ENCODE measurements around the gene GINS3. TPM values are rescaled to one million over a fixed set of nuclear protein-coding genes. Genes with fewer than 3 reads are reported as not detected.

Gene GINS3
- total RNA-seq, 2 experiments from 2014 or later: 49.1 to 50.5 TPM

DNA sequence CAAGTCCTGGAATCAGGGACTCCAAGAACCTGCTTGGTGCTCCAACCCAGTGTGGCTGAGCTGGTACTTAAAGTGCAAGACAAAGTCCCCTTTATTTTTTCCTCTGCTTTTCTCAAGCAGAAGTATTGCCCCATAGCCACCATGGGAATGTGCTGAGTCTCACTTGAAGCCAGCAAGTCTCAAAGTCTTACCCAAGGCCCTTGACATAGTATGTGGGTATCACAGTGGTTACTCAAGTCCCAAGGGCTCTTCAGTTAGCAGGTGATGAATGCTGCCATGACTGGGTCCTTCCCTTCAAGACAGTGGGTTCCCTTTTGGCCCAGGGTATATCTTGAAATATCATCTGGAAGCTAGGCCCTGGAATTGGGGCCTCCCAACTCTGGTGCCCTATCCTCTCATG lies 30.5 kb upstream of the GINS3 start:
- BruUV-seq (replicated peaks): no TSS peak
- no peak overlapping the region for H3K4me3 ChIP-seq (ENCODE audit: low read depth, low read length, poor library complexity, severe bottlenecking)
- no peak overlapping the region for H3K27ac ChIP-seq (ENCODE audit: low read depth, low read length, poor library complexity, severe bottlenecking)
- no peaks in the 10 kb centered on the region for H3K79me2 ChIP-seq (ENCODE audit: insufficient read depth, low read depth, low read length)
- H3K4me2 ChIP-seq (ENCODE audit: low read length): no peak overlapping the region
- ChIA-PET CTCF (ENCODE audit: unreplicated experiment) (no interaction called here), POLR2A (interaction anchor here (1.0 kb wide), 1 partner anchor 11 kb away, joined by 3 read pairs; no protein-coding TSS in a partner anchor)
- no peaks in the 10 kb centered on the region for H3K4me1 ChIP-seq (ENCODE audit: insufficient read depth, low read length, poor library complexity, severe bottlenecking)
- H4K20me1 ChIP-seq (ENCODE audit: insufficient read depth, low read length): no peaks in the 10 kb centered on the region
- DNase-seq (ENCODE audit: low spot score): no peak
- no peaks in the 10 kb centered on the region for H3K36me3 ChIP-seq (ENCODE audit: insufficient read depth, low read length)
- peaks cover 19% of the 10 kb centered on the region; the same call in 1 of the 2 replicates for H3K9me3 ChIP-seq (ENCODE audit: low read length)
- intact Hi-C loops (cut with micrococcal nuclease; ENCODE audit: unreplicated experiment): no loop called here
- H3K9me2 ChIP-seq (ENCODE audit: insufficient read depth, low read length): no peaks in the 10 kb centered on the region
- TF ChIP-seq CTCF (conservative IDR thresholded peaks at IDR 0.05; ENCODE audit: low read length) (no peak), EZH2phosphoT487 (IDR thresholded peaks at IDR 0.05; ENCODE audit: borderline replicate concordance, low read depth, low read length) (no peak)
- no peak overlapping the region for H2AFZ ChIP-seq (ENCODE audit: low read length)

DNA sequence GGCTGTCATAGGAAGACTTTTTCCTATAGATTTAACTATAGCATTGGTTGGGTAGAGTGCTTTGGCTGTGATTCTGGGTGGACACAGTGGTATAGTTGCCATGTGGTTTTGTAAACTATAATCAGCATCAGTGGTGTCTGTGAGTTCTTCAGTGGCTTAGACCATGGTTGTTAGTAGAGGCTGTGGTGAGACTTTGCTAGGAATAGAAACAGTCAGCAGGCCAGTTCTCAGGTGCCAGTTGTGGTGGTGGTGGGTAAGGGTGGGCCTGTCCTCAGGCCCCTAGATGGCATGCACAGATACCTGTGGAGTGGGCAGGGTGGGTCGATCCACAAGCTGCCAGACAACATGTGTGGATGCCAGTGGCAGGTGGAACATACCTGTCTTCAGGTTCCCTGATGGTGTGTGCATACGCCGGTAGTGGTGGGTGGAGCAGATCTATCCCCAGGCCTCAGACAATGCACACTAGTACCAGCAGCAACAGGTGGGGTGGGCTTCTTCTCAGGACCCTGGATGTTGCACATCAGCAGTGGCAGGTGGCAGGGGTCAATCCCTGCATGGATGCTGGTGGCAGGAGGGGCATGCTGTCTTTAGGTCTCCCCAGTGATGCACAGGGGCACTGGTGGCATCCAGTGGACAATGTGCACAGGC lies 28.4 kb upstream of the GINS3 start:
- intact Hi-C loops (cut with micrococcal nuclease; ENCODE audit: unreplicated experiment): no loop called here
- no peak overlapping the region for H3K4me3 ChIP-seq (ENCODE audit: low read depth, low read length, poor library complexity, severe bottlenecking)
- no peaks in the 10 kb centered on the region for H3K36me3 ChIP-seq (ENCODE audit: insufficient read depth, low read length)
- ChIA-PET POLR2A (interaction anchor here (0.6 to 1.6 kb wide), 3 partner anchors 12 to 369 kb away, joined by 3 to 6 read pairs (median 5); no protein-coding TSS in a partner anchor), CTCF (ENCODE audit: unreplicated experiment) (no interaction called here)
- H3K27ac ChIP-seq (ENCODE audit: low read depth, low read length, poor library complexity, severe bottlenecking): no peak overlapping the region
- H3K9me2 ChIP-seq (ENCODE audit: insufficient read depth, low read length): no peaks in the 10 kb centered on the region
- no peak overlapping the region for H2AFZ ChIP-seq (ENCODE audit: low read length)
- no peak for DNase-seq (ENCODE audit: low spot score)
- H3K4me2 ChIP-seq (ENCODE audit: low read length): no peak overlapping the region
- peaks cover 19% of the 10 kb centered on the region; the same call in 1 of the 2 replicates for H3K9me3 ChIP-seq (ENCODE audit: low read length)
- BruUV-seq (replicated peaks): no TSS peak
- H3K4me1 ChIP-seq (ENCODE audit: insufficient read depth, low read length, poor library complexity, severe bottlenecking): no peaks in the 10 kb centered on the region
- H3K79me2 ChIP-seq (ENCODE audit: insufficient read depth, low read depth, low read length): no peaks in the 10 kb centered on the region
- no peaks in the 10 kb centered on the region for H4K20me1 ChIP-seq (ENCODE audit: insufficient read depth, low read length)
- no peak for TF ChIP-seq EZH2phosphoT487 (IDR thresholded peaks at IDR 0.05; ENCODE audit: borderline replicate concordance, low read depth, low read length)
- no peak for TF ChIP-seq CTCF (conservative IDR thresholded peaks at IDR 0.05; ENCODE audit: low read length)

GRCh38 chr16:58365623-58366022 lies 26.6 kb upstream of the GINS3 start:
- Histone ChIP-seq H3K4me3 (ENCODE audit: low read depth, low read length, poor library complexity, severe bottlenecking) (no peak overlapping the region), H3K4me1 (ENCODE audit: insufficient read depth, low read length, poor library complexity, severe bottlenecking) (no peaks in the 10 kb centered on the region), H3K36me3 (ENCODE audit: insufficient read depth, low read length) (no peaks in the 10 kb centered on the region), H3K9me3 (ENCODE audit: low read length) (peaks cover 5% of the 10 kb centered on the region; the same call in 1 of the 2 replicates), H3K4me2 (ENCODE audit: low read length) (no peak overlapping the region), H2AFZ (ENCODE audit: low read length) (no peak overlapping the region), H3K79me2 (ENCODE audit: insufficient read depth, low read depth, low read length) (no peaks in the 10 kb centered on the region), H4K20me1 (ENCODE audit: insufficient read depth, low read length) (no peaks in the 10 kb centered on the region), H3K9me2 (ENCODE audit: insufficient read depth, low read length) (no peaks in the 10 kb centered on the region), H3K27ac (ENCODE audit: low read depth, low read length, poor library complexity, severe bottlenecking) (no peak overlapping the region)
- intact Hi-C loops (cut with micrococcal nuclease; ENCODE audit: unreplicated experiment): no loop called here
- TF ChIP-seq CTCF (conservative IDR thresholded peaks at IDR 0.05; ENCODE audit: low read length) (no peak), EZH2phosphoT487 (IDR thresholded peaks at IDR 0.05; ENCODE audit: borderline replicate concordance, low read depth, low read length) (no peak)
- POLR2A ChIA-PET: interaction anchor here (1.6 to 2.2 kb wide), 2 partner anchors 20 to 27 kb away, joined by 3 to 5 read pairs; partner anchors contain the start of gene GINS3
- DNase-seq (ENCODE audit: low spot score): no peak
- CTCF ChIA-PET (ENCODE audit: unreplicated experiment): no interaction called here
- no TSS peak for BruUV-seq (replicated peaks)
